GM11168 (cell line): ENCODE measurements around the gene NOBOX.
"Not testable (repeated sequence)": the region's sequence is repeated elsewhere in the genome, so short reads cannot be mapped to it uniquely, and the experiment has no call there.

ENCODE experiments used
- in situ Hi-C: fragments of 300-500 bp; cut with MboI; formaldehyde crosslinking; loops from one replicate; pipeline ENCODE4 v1.12.0; 2022; ENCODE audit warnings: low sequenced_read_pairs; ENCODE audit not compliant: unreplicated experiment

The NOBOX gene

GRCh38 chr7:144398291-144398690 lies 5.2 kb downstream of the NOBOX start:
- in situ Hi-C loops: no loop called here

DNA sequence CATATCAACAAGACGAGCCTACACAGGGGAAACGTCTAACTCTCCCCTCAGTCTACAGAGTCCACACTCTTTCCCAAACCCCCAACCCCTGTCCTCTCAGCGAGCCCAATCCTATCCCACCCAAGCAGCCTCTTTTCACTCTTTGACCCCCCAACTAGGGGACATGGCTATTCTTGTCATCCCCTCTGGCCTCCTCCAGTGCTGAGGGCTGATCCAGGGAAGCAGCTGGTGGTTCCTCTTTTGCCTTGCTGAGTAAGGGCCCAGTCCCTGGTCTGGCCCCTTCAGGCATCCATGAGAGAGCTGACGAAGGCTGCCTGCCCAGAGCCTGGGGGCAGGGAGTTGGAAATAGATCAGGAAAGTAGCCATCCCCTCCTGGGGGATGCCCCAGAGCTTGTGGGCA lies 6.4 kb downstream of the NOBOX start:
- in situ Hi-C loops: no loop called here

DNA sequence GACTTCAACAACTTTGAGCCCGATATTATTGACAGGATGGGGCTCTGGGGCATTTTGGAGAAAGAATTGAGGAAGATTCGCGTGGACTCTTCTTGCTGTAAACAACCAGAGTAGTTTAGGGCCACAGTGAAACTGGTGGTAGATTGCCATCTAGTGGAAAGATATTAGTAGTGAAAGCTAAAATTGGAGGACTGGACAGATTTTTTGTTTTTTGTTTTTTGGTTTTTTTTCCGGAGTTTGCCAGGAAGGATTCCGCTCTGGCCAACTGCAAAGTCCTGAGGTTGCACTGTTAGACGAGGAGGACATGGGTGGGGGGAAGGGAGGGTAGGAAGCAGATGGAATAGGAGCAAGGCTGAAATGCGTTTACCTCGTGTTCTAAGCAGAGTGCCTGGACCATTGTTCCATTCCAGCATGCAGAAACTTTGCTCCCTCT lies 11.7 kb downstream of the NOBOX start:
- in situ Hi-C loops: no loop called here

- in situ Hi-C loops: no loop called here
These were observed 12.5 kb downstream of the NOBOX start for GRCh38 chr7:144391014-144391413.

DNA sequence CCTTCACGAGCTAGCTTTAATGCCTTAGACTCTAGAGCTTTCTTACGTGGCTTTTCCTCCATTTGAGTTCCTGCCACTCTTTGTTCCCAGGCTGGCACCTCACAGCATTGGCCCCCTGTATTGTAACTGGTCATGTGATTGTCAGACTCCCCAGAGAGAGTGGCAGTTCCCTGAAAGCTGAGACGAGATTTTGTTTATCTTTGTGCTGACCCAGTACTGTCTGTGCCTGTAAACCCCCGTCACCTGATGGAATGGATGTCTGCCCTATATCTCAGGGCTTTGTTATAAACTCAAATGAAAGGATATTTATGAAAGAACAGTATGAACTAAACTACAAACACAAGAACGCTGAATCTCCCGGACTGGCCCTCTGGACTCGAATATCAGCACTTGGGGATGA lies 13.0 kb downstream of the NOBOX start:
- in situ Hi-C loops: no loop called here

DNA sequence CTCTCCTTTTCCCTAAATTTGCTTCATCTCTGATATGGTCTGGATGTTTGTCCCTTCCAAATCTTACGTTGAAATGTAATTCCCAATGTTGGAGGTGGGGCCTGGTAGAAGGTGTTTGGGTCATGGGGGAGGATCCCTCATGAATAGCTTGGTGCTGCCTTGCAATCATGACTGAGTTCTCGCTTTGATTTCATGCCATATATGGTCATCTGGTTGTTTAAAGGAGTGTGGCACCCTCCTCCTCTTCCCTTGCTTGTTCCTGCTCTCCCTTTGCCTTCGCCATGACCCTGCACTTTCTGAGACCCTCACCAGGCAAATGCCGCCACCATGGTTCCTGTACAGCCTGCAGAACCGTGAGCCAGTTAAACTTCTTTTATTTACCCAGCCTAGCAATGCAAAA lies 14.5 kb downstream of the NOBOX start:
- in situ Hi-C loops: no loop called here

DNA sequence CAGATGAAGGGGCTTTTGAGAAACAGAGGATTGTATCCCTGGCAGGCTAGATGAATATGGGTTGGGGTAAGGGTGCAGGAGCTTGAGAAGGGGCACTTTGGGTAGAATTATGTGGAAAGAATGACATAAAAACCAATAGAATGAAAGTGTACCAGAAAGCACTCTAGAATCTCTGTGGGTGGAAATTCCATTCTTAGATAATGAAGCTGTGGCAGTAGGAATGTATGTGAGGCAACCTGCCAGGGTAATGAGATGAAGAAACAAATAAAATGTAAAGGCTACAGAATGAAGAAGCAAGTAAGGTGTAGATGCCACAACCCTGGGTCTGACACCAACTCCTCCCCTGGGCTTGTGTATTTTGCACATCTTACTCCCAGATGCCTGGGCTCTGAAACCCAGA lies 16.8 kb downstream of the NOBOX start:
- in situ Hi-C loops: no loop called here

- in situ Hi-C loops: no loop called here
These were observed 18.8 kb downstream of the NOBOX start for GRCh38 chr7:144384555-144385245.

GRCh38 chr7:144384071-144384470 lies 19.4 kb downstream of the NOBOX start:
- in situ Hi-C loops: no loop called here

GRCh38 chr7:144379776-144380384 lies 23.6 kb downstream of the NOBOX start:
- in situ Hi-C loops: loop anchor here (5.0 kb wide), 1 partner anchor 108 kb away; no protein-coding TSS in a partner anchor

GRCh38 chr7:144378651-144379050 lies 24.8 kb downstream of the NOBOX start:
- in situ Hi-C loops: loop anchor here (5.0 kb wide), 1 partner anchor 106 kb away; no protein-coding TSS in a partner anchor

DNA sequence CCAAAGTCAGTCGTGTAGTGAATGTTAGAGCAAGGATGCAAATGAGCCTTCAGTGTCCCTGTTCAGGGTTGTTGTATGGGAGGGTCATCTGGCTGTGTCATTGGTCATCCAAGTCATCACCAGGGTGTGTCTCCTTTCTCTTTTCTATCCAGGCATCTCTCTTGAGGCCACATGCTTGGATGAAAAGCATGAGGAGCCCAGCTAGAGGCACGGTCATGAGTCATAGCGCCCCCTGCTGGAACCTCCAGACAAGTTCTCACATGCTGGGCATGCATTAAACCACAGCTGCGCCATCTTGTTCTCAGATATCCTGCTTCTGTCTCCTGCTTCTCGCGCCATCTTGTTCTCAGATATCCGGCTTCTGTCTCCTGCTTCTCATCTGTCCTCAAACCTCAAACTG lies 34.3 kb downstream of the NOBOX start:
- in situ Hi-C loops: not testable (repeated sequence)

- in situ Hi-C loops: not testable (repeated sequence)
These were observed 36.2 kb downstream of the NOBOX start for GRCh38 chr7:144367250-144367649.

GRCh38 chr7:144365523-144365922 lies 38.0 kb downstream of the NOBOX start:
- in situ Hi-C loops: not testable (repeated sequence)

DNA sequence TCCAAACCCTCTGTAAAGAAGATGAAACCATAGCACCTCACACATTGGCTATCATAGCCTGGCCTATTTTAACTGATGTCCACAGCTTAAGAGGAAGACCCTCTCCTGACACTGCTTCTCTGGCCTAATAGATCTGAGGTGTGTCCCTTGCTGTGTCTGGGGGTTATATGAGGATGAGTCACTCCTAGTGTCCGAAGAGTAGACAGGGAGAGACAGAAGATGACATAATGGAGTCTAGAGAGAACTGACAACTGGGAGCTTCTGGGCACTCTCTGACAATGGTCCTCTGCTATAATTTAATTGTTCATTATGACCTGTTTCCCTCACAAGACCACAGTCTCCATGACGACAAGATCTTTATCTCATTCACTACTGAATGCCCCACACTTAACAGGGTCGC lies 41.4 kb downstream of the NOBOX start:
- in situ Hi-C loops: not testable (repeated sequence)

DNA sequence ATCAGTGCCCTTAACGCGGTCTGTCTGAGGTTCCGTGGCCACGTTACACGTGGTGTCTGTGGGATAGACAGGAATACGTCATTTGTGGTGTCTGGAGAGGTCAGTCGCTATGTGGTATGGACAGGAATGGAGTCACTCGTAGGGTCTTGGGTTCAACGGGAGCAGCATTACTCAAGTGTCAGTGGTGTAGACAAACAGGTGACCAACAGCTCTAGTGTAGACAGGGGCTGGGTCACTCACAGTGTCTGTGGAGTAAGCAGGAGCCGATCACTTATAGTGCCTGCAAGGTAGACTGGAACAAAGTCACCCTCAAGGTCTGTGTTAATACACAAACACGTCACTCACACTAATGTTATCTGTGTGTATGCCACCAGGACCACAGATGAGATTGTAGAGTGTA lies 46.6 kb downstream of the NOBOX start:
- in situ Hi-C loops: not testable (repeated sequence)

GRCh38 chr7:144356185-144356584 lies 47.3 kb downstream of the NOBOX start:
- in situ Hi-C loops: not testable (repeated sequence)

DNA sequence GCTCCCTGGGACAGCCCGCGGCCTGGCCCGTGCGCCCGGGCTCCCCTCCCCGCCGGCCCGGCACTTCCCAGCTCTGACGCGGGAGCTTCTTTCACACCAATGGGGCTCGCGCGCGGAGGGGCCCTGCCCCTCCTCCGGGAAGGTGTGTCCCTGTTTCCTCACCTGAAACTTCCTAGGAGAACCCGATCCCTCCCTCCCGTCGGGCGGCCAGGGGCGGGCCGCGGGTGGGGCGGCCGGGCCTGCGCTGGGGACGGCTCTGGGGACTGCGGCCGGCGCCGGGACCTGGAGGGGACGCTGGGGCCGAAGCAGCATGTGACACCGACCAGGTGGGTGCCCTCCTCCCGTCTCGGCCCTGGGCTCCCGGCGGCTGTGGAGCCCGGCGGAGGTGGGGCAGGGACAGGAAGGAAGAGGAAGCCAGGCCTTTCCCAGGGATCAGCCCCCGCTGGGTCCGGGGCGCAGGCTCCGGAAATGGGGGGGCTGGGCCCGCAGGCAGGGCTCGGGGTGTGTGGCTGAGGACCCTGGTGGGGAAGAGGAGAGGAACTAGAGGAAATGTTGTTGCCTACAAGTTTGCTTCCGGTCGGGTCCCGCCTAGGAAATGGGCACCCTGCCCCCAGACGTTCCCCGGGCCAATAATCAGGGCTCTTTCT lies 48.2 kb downstream of the NOBOX start, which contains the start of gene ARHGEF5:
Gene ARHGEF5, plus strand, starts transcription at position 227 of the 647 bp plus-strand sequence. CDS start 7,268 bp downstream, outside the sequence.
- in situ Hi-C loops: not testable (repeated sequence)

DNA sequence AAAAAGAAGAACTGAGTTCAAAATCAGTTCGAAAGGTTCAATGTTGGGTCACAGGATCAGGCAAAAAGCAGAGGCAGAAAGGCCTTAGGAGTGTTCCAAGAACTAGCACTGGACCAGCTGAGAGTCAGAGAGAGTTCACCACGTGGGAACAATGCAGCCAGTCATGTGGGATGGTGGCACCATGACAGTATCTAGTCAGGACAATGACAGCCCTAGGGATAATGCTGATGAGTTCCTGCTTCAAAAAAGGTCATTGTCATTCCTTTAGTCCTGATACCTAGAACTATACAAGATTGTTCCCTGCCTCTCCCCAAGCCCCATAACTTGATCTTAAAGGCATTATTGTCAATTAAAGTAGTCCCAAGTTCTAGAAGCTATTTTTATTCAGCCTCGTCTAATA lies 51.8 kb downstream of the NOBOX start:
- in situ Hi-C loops: not testable (repeated sequence)

GRCh38 chr7:144348625-144349024 lies 54.9 kb downstream of the NOBOX start:
- in situ Hi-C loops: loop anchor here (25.0 kb wide), 1 partner anchor 186 kb away; no protein-coding TSS in a partner anchor
